Occipital lobe (tissue), 2 donors: ENCODE data around the gene CHD3. TPM values are rescaled to one million over a fixed set of nuclear protein-coding genes. Genes with fewer than 3 reads are reported as not detected.
A peak's percentile ranks its signal among the peaks of the same experiment; 100 is the strongest.

Experiments used
- DNase-seq: peaks from one replicate; lab custom pipeline; 2025; lab: John Stamatoyannopoulos, UW
- total RNA-seq: library from RNA; depleted of rRNA; stranded (reverse); fragments of >200 nt; gene quantifications from one replicate; pipeline ENCODE4 v1.2.3, GENCODE V29; 2014

CHD3 gene
- 337 TPM for total RNA-seq

DNA sequence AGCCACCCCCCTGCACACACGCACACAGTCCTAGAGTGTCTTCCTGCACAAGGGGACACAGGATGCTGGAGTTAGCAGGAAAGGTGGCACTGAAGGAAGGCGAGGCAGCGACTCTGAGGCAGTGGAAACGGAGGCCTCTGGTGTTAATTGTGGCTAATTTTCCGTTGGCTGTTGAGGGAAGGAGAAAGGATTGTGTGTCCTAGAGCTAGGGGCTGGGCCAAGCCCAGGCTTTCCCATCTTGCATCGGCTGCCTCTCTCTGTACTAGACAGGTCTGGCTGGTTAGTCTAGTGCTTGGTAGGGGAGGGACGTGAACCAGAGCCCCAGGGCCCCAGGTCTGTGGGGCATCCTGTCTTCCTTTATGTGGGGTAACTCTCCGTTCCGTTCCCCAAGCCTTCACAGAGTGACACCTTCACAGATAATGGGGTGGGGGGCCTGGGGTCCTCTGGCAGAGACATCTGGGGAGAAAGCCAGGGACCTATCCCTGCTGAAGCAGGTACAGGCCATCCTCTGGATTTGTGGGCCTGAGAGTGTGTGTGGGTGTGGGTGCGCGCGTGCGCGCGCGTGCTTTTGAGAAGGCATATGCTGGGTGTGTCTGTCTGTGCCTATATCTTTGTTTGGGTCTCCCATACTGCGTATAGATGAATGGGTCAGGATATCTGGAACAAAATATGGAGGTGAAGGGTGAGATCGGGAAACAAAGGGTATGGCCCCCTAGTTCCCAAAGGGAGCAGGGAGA is at the start of gene CHD3:
Gene CHD3, plus strand, starts transcription at position 606 of the 737 bp plus-strand sequence. CDS start 212 bp downstream, outside the sequence.
- peak; percentile 11 for DNase-seq

DNA sequence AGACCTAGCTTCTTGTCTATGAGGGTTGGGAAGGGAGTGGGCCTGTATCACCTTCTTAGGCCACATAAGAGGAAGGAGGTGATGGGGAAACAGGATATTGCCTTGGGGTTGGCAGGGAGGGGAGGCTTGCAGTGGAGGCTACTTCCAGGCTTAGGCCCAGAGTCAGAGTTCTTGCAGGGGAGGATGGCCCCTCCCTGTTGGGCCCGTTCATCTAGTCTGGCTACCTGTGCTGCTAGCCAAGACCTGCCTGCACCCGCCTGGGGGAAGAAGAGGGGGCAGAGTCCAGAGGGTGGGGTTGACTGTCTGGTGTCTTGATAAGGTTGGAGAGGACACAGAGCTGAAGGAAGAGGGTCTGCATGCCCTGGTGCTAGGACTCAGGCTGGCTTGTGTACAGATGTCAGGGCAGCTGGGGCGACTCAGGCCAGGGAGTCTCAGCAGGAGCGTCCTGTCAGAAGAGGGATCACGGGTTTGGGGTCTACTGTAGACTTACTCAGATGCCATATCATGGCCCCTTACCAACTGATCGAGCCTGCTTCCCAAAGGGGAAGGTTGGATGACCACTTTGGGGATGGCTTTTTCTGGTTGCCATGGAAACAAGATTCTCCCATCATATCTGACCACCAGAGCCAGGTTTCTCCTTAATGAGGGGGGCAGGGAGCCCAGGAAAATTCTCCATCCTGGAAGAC is 49.3 kb upstream of the CHD3 start:
- DNase-seq = no peak

DNA sequence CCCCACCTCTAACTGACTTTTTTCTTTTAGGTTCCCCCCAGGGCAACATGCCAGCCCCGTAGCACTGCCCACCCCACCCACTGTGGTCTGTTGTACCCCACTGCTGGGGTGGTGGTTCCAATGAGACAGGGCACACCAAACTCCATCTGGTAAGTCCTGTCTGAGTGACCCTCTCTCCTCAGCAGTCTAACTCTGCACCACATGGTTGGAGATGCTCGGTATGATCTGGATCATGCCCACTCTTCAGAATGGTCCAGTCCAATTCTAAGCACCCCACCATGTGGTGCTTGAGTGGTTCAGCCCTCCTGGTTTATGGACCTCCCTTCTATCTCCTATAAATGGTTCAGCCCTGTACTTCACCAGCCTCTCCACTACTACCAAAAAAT is 48.7 kb upstream of the CHD3 start:
- DNase-seq = no peak

DNA sequence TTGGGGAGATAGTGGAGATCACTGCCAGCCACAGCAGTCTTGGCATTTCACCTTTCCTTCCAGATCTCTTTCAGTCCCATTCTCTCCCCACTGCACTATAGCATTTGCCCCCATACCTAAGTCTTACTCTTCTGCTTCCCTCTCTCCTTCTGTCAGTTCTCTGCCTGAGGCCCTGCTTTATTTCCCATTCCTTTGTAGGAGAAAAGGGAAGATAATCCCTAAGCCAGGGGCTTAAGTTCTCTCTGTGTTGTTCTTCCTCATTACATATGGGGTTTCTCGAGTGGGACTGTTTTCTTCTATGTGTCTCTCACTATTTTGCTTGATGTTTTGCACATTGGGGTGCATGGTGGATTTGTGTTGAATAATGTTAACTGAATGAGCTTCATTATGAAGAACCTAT is 48.1 kb upstream of the CHD3 start:
- no peak for DNase-seq

DNA sequence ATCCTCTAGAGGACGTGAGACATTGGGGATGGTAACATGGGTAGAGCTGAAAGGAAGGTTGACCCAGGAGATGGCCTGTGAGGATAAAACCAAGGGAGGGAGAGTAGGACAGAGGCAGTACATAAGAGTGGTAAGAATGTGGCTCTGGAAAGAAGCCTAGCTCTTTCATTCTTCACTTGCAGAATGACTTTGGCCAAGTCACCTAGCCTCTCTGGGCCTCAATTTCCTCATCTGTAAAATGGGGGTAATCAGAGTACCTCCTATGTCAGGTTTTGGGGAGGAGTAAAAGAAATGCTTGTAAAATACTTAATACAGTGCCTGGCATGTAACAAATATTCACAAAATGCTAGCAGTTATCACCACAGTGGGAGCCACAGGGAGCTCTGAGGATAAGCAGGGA is 47.7 kb upstream of the CHD3 start:
- DNase-seq = no peak

DNA sequence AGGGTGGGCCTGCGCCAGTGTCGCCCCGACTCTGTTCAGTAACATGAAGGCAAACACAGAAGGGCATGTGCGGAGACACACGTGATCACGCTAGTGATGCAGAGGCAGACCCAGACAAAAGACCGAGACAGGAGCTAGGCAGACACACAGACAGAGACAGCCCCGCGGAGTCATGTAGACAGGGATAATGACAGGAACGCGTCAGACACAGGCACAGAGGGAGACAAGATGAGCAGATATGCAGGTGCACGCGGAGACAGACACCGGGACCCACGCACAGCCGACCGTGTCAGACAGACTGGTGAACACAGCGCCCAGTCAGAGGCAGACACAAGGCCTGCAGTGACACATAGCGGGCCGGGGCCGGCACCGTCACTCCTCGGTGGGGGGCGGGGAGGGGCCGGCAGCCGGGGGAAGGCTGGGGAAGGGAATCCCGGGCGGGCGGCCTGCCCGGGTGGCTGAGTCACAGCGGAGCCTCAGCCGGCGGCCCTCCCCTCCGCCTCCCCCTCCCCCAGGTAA is 47.1 kb upstream of the CHD3 start:
- DNase-seq = peak; percentile 89

DNA sequence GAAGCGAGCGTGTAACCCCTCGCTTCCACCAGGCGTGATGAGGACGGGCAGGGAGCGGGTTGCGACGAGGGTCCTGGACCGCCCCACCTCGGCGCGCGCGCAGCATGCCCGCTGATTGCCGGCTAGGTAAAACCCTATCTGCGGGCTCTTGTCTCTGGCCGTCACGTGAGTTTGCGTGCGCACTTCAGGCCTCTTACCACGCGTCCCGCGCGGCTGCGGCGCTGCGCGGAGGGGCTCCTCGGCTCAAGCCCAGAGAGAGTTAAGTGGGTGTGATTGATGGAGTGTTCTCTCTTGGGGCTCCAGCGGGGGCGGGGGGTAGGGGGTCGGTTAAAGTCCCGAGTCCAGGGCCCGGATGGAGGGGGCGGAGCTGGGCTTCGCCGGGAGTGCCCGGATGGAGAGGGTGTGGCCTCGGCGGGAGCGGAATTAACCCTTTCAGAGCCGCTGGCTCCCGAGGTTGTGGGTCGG is 46.6 kb upstream of the CHD3 start:
- peak; percentile 84 for DNase-seq

DNA sequence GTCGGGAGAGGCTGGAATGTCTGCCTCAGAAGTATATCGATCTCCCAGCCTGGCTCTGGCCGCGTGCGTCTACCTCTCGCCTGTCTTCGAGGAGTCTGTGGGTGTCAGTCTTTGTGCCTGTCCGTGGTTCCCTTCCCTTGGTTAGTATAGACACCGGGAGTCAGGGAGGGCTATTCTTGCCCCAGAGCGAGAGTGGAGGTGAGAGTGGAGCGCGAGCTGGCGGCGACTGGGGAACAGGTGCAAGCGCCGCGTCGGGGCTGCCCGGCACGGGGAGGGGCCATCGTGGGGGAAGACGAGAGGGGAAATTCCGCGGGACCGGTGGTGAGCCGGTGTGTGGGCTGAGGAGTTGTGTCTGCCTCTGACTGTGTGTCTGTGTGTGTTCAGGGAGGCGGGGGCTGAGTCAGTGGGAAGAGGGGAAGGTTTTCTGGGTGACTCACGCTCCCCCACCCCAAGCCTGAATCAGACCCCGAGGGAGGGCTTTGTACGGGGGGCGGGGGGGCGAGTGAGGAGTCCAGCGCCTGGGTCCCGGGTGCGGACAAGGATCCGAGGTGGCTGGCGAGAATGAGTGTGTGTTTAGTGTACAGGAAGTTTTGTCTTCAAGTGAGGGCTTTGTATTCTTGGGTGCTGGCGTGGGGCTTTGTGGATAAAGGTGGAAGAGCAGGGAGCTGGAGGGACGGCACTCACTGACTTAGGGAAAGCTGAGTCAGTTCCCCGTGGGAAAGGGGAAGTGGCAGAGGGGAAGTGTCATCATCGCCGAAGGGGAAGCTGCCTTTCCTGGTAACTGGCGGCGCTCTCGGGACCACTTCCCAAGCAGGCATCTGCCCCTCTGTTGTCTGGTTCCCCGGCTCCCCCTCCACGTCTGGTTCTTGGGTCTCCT is 46.0 kb upstream of the CHD3 start:
- DNase-seq = peak; percentile 61

DNA sequence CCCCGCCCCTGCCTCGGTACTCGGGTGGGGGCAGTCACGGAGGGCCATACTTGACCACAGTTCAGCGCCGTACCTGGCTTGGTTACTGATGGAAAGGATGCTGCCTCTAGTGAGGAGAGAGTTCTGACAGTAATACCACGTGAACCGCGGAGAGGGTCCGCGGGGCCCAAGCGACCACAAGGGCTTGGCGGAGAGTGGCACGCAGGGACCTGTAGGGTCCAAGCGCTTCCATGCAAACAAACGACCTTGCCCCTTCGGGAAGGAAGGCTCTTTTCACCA is 45.4 kb upstream of the CHD3 start:
- DNase-seq = no peak

DNA sequence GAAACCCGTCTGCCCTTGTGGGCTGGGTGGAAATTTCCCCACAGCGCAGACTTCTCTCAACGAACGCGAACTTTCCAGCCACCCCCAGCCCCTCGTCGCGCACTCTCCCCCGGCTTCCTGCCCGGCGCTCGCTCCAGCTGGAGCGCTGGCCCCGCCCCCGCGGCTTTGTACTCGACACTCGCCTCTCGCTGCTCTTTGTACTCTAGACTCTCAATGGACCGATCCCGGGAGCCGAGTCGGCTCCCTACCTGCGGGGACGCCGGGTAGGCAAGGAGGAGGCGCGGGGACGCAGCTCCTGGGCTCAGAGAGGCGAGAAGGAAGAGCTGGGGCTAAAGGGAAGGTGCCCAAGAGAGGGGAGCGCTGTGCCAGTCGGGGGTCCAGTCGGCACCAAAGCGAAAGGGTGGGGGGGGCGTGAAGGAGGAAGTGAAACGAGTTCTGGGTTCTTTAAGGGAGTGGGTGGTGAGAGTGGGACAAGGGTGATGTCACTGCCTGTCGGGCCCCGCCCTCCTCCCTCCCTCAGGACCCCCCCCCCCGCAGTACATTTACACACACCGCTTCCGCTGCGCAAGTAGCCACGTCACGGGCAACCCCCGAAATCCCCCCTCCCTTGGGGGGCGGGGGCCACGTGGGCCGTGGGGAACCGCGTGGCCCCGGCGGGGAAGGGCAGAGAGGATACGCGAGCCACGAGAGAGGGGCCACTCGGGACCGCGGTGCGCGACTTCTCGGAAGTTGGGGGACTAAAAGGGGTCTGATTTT is 44.9 kb upstream of the CHD3 start:
- DNase-seq = peak; percentile 49

DNA sequence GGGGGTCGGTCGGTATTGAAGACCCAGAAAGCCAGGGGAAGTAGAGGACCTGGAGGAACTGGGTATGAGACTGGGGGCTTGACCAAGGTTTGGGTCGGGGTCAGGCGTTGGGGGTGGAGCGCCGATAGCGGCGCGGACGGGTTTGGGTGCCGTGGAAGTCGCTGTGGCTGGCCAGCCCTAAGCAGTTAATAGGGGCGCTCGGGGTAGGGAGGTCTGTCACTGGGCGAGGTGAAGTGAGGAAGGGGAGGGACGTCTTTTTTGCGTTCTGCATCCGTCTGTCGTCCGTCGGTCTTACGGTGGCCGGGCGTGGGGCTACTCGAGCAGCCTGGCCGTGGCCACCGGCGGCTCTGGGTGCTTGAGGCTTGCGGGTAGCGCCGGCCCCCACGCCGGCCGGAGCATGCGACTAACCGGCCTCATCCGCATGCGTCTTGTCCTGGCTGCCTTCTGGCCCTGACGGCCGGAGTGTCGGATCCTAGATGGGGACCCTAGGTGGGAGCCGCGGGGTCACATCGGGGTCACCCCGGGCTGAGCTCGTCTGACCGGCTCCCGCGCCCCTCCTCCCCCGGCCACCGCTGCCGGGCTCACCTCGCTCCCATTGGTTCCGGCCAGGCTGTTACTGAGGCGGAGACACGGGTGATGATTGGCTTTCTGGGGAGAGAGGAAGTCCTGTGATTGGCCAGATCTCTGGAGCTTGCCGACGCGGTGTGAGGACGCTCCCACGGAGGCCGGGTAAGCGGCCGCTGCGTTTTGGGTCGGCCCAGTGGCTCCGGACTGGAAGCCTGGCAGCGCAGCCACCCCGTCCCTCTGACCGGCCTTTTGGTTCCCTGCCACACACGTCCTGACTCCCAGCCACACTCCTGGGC is 44.1 kb upstream of the CHD3 start:
- peak; percentile 91 for DNase-seq

DNA sequence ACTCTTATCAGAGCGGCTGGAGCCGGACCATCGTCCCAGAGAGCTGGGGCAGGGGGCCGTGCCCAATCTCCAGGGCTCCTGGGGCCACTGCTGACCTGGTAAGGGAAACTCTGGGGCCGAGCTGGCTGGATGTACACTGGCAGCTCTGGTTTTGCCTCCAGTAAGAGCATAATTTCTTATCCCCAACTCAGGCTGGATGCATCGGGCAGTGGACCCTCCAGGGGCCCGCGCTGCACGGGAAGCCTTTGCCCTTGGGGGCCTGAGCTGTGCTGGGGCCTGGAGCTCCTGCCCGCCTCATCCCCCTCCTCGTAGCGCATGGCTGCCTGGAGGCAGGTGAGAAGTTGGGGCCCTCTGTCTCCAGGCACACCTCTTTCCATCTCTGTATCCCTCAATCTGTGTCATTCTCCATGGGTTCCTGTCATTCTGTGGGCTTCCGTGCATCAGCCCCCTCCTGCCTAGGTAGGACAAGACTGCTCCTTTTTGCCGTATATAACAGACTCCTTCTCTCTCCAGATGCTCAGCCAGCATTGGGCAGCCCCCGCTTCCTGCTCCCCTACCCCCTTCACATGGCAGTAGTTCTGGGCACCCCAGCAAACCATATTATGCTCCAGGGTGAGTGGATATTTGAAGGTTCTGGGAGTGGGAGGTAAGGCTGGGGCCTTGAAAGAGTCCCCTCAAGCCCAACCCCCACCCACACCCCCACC is 43.1 kb upstream of the CHD3 start:
- DNase-seq = no peak

DNA sequence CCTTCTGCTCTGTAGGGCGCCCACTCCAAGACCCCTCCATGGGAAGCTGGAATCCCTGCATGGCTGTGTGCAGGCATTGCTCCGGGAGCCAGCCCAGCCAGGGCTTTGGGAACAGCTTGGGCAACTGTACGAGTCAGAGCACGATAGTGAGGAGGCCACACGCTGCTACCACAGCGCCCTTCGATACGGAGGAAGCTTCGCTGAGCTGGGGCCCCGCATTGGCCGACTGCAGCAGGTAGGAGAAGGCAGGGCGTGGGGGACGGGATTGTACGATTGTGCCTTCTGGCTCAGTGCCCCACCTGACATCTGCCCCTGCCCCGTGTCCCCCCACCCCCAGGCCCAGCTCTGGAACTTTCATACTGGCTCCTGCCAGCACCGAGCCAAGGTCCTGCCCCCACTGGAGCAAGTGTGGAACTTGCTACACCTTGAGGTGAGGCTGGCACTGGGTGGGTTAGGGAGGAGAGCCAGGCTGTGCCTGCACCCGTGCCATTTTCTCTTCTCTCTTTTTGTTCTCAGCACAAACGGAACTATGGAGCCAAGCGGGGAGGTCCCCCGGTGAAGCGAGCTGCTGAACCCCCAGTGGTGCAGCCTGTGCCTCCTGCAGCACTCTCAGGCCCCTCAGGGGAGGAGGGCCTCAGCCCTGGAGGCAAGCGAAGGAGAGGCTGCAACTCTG is 42.4 kb upstream of the CHD3 start:
- no peak for DNase-seq

DNA sequence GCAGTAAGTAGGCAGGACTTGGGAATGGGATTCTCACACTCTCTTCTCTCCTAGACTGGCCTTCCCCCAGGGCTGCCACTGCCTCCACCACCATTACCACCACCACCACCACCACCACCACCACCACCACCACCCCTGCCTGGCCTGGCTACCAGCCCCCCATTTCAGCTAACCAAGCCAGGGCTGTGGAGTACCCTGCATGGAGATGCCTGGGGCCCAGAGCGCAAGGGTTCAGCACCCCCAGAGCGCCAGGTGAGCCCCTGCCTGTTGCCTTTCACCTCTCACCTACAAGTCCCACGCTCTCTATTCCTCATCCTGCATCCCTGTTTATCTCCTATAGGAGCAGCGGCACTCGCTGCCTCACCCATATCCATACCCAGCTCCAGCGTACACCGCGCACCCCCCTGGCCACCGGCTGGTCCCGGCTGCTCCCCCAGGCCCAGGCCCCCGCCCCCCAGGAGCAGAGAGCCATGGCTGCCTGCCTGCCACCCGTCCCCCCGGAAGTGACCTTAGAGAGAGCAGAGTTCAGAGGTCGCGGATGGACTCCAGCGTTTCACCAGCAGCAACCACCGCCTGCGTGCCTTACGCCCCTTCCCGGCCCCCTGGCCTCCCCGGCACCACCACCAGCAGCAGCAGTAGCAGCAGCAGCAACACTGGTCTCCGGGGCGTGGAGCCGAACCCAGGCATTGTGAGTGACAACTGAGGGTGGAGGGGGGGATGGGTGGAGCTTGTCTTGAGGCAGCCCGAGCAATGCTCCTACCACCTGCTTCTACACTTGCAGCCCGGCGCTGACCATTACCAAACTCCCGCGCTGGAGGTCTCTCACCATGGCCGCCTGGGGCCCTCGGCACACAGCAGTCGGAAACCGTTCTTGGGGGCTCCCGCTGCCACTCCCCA is 41.6 kb upstream of the CHD3 start:
- DNase-seq = no peak

DNA sequence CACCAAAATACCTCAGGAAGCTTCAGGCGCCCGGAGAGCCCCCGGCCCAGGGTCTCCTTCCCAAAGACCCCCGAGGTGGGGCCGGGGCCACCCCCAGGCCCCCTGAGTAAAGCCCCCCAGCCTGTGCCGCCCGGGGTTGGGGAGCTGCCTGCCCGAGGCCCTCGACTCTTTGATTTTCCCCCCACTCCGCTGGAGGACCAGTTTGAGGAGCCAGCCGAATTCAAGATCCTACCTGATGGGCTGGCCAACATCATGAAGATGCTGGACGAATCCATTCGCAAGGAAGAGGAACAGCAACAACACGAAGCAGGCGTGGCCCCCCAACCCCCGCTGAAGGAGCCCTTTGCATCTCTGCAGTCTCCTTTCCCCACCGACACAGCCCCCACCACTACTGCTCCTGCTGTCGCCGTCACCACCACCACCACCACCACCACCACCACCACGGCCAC is 40.4 kb upstream of the CHD3 start:
- DNase-seq = no peak

DNA sequence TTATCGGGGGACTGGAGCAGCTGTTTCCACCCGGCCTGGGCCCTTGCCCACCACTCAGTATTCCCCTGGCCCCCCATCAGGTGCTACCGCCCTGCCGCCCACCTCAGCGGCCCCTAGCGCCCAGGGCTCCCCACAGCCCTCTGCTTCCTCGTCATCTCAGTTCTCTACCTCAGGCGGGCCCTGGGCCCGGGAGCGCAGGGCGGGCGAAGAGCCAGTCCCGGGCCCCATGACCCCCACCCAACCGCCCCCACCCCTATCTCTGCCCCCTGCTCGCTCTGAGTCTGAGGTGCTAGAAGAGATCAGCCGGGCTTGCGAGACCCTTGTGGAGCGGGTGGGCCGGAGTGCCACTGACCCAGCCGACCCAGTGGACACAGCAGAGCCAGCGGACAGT is 39.9 kb upstream of the CHD3 start:
- no peak for DNase-seq

DNA sequence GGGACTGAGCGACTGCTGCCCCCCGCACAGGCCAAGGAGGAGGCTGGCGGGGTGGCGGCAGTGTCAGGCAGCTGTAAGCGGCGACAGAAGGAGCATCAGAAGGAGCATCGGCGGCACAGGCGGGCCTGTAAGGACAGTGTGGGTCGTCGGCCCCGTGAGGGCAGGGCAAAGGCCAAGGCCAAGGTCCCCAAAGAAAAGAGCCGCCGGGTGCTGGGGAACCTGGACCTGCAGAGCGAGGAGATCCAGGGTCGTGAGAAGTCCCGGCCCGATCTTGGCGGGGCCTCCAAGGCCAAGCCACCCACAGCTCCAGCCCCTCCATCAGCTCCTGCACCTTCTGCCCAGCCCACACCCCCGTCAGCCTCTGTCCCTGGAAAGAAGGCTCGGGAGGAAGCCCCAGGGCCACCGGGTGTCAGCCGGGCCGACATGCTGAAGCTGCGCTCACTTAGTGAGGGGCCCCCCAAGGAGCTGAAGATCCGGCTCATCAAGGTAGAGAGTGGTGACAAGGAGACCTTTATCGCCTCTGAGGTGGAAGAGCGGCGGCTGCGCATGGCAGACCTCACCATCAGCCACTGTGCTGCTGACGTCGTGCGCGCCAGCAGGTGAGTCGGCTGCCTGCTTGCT is 39.3 kb upstream of the CHD3 start:
- DNase-seq = no peak
